AML-193 (cell line): ENCODE measurements around the gene TM9SF2.

Experiments
- DNase-seq, 2 experiments: peaks; one replicate each; lab custom pipeline; 2025; lab: John Stamatoyannopoulos, UW

Gene TM9SF2

GRCh38 chr13:99495466-99496183, 5.6 kb upstream of the TM9SF2 start:
- no peak for DNase-seq

DNA sequence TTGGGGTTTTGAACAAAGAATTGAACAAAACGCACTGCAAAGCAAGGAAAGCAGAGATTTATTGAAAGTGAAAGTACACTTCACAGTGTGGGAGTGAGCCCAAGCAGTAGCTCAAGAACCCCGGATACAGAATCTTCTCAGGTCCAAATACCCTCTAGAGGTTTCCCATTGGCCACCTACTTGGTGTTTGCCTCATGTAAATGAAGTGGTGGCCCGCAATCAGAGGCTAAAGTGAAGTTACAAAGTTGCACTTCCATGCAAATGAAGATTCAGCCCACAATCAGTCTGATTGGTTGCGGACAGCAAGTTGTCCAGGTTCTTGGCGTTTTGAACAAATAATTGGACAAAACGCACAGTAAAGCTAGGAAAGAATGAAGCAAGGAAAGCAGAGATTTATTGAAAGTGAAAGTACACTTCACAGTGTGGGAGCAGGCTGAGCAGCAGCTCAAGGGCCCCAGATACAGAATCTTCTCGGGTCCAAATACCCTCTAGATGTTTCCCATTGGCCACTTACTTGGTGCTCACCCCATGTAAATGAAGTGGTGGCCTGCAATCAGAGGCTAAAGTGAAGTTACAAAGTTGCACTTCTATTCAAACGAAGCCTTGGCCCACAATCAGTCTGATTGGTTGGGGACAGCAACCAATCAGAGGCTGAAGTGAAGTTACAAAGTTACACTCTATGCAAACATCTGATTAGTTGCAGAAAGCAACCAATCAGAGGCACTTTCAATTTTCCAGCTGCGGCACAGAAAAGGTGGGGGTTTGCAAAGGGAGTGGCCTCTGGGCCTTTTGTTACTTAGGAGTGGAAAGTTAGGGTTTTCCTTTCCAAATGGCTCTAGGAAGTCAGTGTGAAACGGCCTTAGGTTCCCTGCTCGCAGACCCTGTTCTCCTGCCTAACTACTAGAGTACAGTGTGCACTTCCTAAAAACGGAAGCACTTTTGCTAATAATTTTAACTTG, 4.8 kb upstream of the TM9SF2 start:
- peak; percentile 86 to 87 for DNase-seq

DNA sequence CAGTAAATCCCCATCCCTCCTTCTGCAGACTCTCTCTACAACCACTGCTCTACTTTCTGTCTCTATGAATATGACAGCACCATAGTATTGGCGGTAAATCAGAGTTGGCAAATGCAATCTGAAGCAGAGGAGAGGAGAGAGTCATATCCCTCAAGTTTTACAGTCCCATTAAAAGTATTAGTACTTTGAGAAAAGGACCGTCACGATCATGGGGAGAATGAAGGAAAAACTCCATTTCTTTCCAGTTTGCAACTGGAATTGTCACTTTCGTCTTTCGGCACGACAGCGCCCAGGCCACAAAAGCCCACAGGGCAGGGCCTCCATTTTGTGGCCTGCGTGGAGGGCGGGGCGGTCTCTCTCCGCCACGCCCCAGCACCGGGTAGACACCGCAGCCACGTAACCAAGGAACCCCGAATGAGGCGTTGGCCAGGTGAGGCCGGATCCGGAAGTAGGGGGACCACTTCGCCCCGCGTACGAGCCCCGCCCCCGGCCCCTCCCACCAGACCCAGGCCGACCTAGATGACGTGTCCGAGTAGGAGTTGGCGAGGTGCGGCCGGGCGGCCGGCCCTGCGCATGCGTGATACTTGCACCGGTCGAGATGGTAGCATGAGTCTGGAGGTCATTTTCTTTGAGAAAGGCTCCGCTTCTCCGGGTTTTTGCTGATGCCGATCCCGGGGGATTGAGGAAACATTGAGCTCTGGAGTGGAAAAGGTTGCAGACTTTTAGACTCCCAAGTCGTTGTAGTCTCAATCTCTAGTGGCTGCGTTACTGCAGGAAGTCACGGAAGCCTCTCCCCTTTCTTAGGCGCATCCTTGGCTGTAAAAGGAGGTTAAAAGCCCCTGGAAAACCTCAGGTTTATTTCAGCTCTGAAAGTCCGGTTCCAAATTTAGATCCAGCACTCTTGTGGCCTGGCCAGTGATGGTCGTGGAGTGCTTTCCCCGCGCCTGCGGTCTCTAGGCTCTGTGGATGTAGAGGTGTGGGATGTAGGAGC, 2.8 kb upstream of the TM9SF2 start:
- peak; percentile 66 to 80 for DNase-seq

DNA sequence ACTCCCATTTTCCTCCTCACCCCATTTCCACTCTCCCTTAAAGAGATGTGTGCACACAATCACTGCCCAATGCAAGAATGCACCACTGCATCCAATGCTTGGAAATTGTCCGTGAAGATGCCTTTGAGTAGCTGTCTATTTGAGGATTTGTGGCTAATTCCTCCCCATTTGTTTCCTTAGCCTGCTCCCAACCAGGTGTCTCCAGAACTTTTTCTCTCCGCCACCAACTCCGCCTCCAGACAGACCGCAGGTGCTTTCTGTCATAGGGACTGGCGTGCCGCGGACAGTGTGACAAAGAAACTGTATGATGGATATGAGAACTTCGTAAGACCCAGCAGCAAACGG, 461 bp upstream of the TM9SF2 start:
- DNase-seq: no peak

GRCh38 chr13:99501848-99502301, 603 bp downstream of the TM9SF2 start:
- peak; percentile 21 to 41 for DNase-seq

DNA sequence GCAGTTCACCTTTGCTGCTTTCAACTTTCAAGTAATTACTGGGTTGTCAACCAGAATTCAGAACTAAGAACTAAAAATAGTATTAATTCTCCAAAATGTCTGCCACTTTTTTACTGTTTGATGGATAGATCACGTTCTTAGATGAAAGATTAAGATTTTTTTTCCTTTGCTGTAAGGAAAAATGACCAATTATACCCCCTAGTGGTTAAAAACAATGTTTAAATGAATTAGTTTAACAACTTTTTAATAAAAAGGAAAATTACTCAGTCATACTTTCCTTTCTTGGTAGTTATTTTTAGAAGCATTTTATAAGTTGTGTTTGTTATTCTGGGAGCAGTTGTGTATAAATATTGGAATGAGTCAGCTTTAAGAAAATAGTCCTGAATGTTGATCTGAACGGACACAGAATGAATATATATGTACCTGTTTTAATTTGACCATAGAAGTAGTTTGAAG, 4.6 kb downstream of the TM9SF2 start:
- peak; percentile 67 to 75 for DNase-seq

- DNase-seq: peak; percentile 89 to 94
These were observed 5.4 kb downstream of the TM9SF2 start for GRCh38 chr13:99506634-99507033.

- DNase-seq: no peak
These were observed 5.8 kb downstream of the TM9SF2 start for GRCh38 chr13:99507054-99507453.

GRCh38 chr13:99507551-99507950, 6.3 kb downstream of the TM9SF2 start:
- no peak for DNase-seq

GRCh38 chr13:99507986-99508385, 6.7 kb downstream of the TM9SF2 start:
- DNase-seq: peak; percentile 54 to 65

DNA sequence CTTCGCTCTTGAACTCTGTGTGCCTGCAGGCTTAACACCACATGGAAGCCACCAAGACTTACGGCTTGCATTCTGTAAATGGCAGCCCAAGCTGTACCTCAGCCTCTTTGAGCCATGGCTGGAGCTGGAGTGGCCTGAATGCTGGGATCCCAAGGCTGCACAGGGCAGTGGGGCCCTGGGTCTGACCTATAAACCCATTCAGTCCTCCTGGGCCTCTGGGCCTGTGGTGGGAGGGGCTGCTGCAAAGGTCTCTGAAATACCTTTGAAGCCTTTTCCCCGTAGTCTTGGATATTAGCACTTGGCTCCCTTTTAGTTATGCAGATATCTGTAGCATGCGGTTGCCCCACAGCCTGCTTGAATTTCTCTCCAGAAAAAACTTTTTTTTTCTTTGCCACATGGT, 8.2 kb downstream of the TM9SF2 start:
- no peak for DNase-seq

GRCh38 chr13:99514801-99515200, 13.5 kb downstream of the TM9SF2 start:
- DNase-seq: no peak

GRCh38 chr13:99516153-99516929, 15.1 kb downstream of the TM9SF2 start:
- no peak for DNase-seq

GRCh38 chr13:99517577-99517976, 16.3 kb downstream of the TM9SF2 start:
- DNase-seq: no peak

DNA sequence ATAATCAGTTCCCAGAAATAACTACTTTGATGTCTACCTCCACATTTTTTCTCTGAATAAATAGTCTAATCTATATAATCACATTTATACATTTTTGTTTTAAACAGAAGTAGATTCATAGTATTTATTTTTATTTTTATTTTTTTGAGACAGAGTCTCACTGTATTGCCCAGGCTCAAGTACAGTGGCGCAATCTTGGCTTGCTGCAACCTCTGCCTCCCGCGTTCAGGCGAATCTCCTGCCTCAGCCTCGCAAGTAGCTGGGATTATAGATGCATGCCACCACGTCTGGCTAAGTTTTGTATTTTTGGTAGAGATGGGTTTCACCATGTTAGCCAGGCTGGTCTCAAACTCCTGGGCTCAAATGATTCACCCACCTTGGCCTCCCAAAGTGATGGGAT, 16.7 kb downstream of the TM9SF2 start:
- DNase-seq: no peak

DNA sequence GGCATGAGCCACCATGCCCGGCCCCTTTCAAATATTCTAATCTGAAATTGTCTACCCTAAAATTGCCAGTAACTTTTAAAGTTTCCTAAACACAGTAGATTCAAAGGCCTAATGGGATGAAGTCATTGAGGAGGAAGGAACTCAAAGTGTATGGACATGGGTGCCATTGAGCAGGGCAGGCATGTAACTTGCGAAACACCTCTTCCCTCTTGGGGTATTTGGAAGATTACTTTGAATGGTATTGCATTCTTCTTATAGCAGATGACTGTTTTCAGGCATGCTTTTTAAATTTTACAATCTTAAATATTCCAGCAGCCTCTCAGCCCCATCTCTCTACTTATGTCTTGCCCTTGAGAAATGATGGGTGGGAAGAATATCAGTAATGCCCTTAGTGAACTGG, 21.0 kb downstream of the TM9SF2 start:
- no peak for DNase-seq

- no peak for DNase-seq
These were observed 22.6 kb downstream of the TM9SF2 start for GRCh38 chr13:99523838-99524237.

GRCh38 chr13:99525967-99526366, 24.7 kb downstream of the TM9SF2 start:
- DNase-seq: no peak

- DNase-seq: no peak
These were observed 25.3 kb downstream of the TM9SF2 start for GRCh38 chr13:99526549-99526948.

- DNase-seq: no peak
These were observed 26.0 kb downstream of the TM9SF2 start for GRCh38 chr13:99527301-99527700.

- peak; percentile 19 to 30 for DNase-seq
These were observed 27.3 kb downstream of the TM9SF2 start for GRCh38 chr13:99528547-99528946.
